SKM-1 treated with dmso at 0.1 percent for 144 hours (cell line): ENCODE measurements around the gene CLCN2.
A peak's percentile ranks its signal among the peaks of the same experiment; 100 is the strongest.

ENCODE experiments used
- DNase-seq: peaks from one replicate; lab custom pipeline; 2025; ENCODE audit not compliant: unreplicated experiment; lab: John Stamatoyannopoulos, UW

Gene CLCN2

GRCh38 chr3:184381261-184382224, 20.1 kb upstream of the CLCN2 start:
- no peak for DNase-seq

DNA sequence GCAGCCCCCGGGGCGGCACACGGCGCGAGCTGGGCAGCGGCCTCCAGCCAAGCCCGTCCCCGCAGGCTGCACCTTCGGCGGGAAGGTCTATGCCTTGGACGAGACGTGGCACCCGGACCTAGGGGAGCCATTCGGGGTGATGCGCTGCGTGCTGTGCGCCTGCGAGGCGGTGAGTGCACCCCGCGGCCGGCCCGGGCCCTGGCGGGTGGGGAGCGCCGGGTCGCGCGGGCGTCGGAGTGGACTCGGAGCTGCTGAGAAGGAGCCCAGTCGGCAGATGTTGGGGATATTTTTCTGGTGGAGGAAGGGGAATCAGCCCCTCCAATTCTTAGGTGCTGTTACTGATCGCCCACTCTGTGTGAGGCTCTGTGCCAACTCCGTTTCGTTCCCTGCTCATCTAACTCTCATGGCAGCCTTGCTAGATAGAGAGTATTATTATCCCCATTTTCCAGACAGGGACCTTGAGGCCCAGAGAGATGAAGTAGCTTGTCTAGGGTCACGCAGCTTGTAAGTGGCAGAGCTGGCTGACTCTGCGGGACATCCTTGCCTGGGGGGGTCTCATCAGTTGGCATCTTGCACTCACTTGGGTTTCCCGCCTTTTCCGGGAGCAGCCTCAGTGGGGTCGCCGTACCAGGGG, 19.3 kb upstream of the CLCN2 start:
- no peak for DNase-seq

DNA sequence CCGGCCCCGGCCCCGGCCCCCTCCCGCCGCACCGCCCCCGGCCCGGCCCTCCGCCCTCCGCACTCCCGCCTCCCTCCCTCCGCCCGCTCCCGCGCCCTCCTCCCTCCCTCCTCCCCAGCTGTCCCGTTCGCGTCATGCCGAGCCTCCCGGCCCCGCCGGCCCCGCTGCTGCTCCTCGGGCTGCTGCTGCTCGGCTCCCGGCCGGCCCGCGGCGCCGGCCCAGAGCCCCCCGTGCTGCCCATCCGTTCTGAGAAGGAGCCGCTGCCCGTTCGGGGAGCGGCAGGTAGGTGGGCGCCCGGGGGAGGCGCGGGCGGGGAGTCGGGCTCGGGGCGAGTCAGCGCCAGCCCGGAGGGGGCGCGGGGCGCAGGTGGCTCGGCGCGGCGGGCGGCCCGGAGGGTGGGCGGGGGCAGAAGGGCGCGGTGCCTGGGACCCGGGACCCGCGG, 18.8 kb upstream of the CLCN2 start:
- no peak for DNase-seq

DNA sequence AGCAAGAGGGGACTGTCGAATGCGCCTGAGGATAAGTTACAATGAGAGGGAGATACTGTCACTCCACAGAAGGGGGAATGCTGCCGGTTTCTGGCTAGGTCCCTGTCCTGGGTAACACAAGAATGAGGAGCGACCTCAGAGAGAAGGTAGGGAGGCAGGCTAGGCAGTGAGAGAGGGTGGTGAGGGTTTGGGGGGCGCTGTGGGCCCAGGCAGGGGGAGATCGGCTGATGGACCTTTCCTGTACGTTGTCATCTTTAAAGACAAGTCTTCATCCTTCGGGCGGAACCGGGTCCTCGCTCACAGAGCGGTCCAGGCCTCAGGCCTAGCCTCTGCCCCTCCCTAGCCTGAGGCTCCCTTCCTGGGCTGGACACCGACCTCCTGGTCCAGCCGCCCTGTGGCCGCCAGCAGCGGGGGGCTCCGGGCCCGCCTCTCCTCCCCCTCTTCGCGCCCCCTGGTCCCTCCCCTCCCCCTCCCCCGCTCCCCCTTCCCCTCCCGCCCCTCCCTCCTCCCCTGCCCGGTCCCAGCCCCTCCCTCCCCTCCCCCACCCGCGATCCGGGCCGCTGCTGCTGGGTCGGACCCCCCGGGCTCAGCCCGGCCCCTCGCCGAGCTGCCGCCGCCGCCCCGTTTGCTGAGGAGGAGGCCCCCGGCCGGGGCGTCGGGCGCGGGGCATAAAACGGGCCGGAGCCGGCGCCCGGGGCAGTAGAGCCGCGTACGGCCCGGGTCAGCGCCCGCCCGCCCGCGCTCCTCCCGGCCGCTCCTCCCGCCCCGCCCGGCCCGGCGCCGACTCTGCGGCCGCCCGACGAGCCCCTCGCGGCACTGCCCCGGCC, 18.2 kb upstream of the CLCN2 start, which contains the start of gene CHRD:
Gene CHRD (plus strand): TSS at position 697 of the 827 bp plus-strand sequence. CDS start 265 bp downstream, outside the sequence.
- no peak for DNase-seq

- DNase-seq: no peak
These were observed 17.4 kb upstream of the CLCN2 start for GRCh38 chr3:184378651-184379357.

GRCh38 chr3:184377882-184378445, 16.6 kb upstream of the CLCN2 start, which contains the start of gene THPO:
TSS of gene THPO (minus strand) at chr3:184378207. CDS start at chr3:184376259, 1,948 bp downstream.
- no peak for DNase-seq

DNA sequence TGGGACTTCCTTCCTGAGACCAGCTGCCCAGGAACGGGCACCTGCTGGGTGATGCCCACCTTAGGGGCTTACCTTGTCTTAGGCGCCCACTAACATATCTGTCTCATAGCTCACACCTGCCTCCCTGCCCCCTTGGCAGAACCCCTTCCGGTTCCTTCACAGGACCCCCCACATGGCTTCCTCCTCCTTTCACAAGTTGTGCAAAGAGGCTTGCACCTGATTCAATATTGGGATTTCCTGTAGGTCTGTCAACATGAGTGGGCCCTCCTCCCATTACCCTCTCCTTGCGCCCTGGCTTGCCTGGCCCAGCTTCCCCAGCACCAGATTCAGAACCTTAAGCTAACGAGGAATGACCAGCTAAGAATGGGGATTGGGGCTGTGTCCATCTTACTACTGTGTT, 16.0 kb upstream of the CLCN2 start:
- DNase-seq: no peak

GRCh38 chr3:184375747-184376461, 14.5 kb upstream of the CLCN2 start:
- no peak for DNase-seq

DNA sequence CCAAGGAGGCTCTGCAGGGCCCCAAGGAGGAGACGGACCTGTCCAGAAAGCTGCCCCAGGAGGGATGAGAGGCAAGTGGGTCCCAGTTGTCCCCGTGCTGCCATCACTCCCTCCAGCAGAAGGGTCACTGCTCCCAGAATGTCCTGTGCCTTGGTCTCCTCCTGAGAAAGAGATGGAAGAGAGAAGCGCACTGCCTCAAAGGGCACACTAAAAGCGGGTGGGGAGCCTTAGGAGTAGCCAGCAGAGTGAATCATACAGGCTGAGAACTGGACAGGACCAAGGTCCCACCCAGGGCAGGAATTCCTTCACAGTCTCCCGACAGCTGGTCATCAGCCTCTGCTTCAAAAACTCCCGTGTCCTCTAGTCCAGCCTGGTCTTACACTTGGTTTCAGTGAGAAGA, 12.0 kb upstream of the CLCN2 start:
- no peak for DNase-seq

- DNase-seq: no peak
These were observed 11.5 kb upstream of the CLCN2 start for GRCh38 chr3:184372911-184373310.

DNA sequence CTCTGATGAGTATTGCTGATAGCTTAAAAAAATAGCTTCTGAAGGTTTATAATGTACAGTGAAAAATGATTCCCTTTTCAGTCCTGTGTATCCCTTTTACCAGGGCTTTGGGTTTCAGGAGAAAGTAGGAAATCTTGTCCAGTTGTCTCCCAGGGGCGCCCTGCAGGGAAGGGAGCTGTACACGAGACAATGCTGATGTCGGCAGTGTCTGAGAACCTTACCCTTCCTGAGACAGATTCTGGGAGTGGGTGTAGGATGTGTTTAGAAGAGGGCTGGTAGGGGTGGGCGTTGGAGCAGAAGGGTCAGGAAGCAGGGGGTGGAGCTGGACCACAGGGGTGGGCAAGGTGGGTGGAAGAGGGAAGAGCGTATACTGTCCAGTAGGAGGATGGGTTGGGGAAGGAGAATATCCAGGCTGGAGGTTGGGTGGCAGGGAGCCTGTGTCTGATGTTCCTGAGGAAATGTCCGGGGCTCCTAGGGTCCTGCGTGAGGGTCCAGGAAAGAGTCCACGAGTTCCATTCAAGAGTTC, 11.0 kb upstream of the CLCN2 start:
- no peak for DNase-seq

- DNase-seq: peak; percentile 76
These were observed 10.2 kb upstream of the CLCN2 start for GRCh38 chr3:184371570-184372018.

DNA sequence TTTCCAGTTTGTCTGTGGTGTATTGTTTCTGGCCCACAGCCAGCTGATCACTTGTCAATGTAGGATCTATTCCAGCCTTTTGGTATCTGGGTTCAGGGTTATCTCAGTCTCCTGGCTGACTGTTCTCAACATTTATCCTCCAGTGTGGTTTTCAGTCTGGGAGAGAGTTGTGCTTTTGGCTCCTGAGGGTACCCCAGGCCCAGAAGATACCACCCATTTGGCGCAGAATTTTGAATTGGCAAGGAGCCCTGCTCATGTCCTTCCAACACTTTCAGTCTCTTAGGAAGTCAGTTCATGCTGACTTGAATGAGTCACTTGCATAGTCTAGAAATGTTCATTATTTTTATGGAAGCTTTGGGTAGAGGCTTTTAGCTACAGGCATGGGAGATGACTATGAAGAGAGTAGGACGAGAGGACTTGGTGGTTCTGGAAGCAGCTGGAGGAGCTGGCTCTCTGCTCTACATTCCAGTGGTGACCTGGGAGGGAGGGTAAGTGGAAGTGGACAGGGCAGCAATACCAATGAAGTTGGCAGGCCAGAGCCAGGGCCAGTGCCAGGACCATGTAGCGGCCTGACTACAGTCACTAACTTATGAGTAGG, 7.3 kb upstream of the CLCN2 start:
- DNase-seq: no peak

DNA sequence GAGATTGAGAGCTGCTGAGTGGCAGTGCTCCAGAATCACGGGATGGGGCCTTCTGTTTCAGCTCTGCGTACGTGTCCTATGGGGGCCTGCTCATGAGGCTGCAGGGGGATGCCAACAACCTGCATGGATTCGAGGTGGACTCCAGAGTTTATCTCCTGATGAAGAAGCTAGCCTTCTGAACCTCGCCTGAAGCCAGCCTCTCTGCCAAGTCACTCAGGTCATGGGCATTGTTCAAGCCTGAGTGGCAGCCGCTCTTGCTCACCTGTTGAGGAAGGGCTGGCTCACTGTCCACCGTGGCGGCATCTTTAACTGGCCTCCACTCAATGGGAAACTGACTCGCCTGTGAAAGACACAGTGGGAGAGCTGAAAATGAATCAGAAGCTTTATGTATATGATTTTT, 6.7 kb upstream of the CLCN2 start:
- no peak for DNase-seq

- DNase-seq: no peak
These were observed 5.3 kb upstream of the CLCN2 start for GRCh38 chr3:184366619-184367289.

- peak; percentile 98 for DNase-seq
These were observed 1.5 kb upstream of the CLCN2 start for GRCh38 chr3:184362668-184363546.

DNA sequence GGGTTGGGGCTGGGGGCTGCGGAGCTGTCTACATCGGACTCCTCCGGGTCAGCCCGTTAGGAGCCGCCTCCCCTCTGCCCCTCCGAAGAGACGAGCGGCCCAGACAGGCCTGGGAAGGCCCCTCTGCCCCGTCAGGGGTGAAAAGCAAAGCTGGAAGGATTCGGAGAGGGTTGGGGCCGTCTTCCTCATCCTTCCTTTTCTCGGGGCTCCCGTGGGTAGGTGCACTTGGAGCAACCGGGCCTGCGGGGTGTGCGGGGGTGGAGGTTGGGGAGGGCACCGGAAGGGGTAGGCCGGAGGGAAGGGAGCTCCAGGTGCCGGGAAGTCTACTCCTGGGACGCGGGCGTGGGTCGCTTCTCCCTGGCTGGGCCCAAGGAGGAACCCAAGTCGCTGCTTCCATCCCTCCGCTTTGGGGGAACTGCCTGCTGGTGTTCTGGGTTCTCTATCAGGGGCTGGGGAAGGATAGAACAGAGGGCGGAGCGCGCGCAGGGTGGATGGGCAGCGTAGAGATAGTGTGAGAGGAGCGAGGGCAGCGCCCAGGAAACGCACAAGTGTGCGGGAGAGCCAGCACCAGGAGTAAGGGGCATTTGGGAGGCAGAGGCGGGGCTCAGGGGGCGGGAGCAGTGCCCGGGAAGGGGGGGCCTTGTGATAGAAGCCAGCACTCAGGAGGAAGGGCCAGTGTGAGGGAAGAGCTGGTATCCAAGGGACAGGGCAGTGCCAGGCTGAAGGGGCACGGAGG, 695 bp upstream of the CLCN2 start:
- peak; percentile 39 for DNase-seq
